RWPE1 (cell line): ENCODE measurements around the gene PRRG4.
A peak's percentile ranks its signal among the peaks of the same experiment; 100 is the strongest.

Experiments
- CTCF ChIA-PET: fragments of 350-600 bp; sonication (Branson Sonifier 250); formaldehyde crosslinking; extraction: SDS; loops from one replicate; lab custom pipeline; 2021; lab: Yijun Ruan, JAX
- POLR2A ChIA-PET: fragments of 400-600 bp; formaldehyde crosslinking; extraction: SDS; loops from one replicate; lab custom pipeline; 2020; ENCODE audit warnings: antibody characterized with exemption; ENCODE audit not compliant: low non-redundant PET; lab: Yijun Ruan, JAX
- DNase-seq: peaks from one replicate; pipeline ENCODE4 v3.0.0; 2012; ENCODE audit warnings: low spot score
- H3K27ac ChIP-seq: fragments of 450-650 bp; 2 replicates; pipeline ENCODE4 v1.5.1; 2017
- TF ChIP-seq, protein P1 (sequence below): fragments of 450-650 bp; conservative IDR thresholded peaks from 2 replicates; pipeline ENCODE4 v1.5.1; 2017; ENCODE audit warnings: low read depth, mild to moderate bottlenecking

The PRRG4 gene

DNA sequence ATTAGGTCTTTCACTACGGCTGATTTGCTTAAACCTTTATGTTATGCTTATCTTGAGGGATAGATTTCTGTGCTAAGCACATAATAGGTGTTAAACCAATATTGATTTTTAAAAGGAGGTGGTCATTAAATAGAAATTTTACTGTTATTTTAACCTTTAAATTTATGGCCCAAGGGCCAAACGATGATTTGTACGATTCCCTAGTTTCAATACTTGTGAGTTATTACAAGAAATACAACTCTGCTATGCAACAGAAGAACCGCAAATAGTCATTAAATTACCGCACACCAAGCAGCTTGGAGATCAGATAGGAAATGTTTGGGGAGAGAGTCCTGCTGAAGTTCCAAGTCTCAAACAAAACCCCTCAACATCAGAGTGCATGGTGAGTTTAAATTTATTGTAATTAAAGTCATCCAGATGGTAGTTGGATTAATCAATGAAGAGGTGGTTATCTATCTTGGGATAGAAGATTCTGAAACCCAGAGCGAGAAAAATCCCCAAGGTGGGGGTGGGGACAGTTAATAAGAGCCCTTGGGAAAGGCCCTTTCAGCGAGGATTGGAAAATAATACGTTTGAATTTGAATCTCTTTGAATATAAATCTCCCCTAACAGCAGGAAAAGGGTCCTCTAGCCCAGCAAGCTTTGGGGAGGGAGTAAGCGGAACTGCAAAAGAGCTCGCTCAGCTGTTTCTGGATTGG, 62.1 kb downstream of the PRRG4 start:
- TF ChIP-seq, protein P1, sequence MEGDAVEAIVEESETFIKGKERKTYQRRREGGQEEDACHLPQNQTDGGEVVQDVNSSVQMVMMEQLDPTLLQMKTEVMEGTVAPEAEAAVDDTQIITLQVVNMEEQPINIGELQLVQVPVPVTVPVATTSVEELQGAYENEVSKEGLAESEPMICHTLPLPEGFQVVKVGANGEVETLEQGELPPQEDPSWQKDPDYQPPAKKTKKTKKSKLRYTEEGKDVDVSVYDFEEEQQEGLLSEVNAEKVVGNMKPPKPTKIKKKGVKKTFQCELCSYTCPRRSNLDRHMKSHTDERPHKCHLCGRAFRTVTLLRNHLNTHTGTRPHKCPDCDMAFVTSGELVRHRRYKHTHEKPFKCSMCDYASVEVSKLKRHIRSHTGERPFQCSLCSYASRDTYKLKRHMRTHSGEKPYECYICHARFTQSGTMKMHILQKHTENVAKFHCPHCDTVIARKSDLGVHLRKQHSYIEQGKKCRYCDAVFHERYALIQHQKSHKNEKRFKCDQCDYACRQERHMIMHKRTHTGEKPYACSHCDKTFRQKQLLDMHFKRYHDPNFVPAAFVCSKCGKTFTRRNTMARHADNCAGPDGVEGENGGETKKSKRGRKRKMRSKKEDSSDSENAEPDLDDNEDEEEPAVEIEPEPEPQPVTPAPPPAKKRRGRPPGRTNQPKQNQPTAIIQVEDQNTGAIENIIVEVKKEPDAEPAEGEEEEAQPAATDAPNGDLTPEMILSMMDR = no peak
- H3K27ac ChIP-seq = peak overlapping the region; percentile 93
- ChIA-PET CTCF (interaction anchor here (0.6 to 1.1 kb wide), 3 partner anchors 11 to 174 kb away, joined by 3 to 4 read pairs (median 3); no protein-coding TSS in a partner anchor), POLR2A (interaction anchor here (0.5 to 1.2 kb wide), 3 partner anchors 10 to 61 kb away, joined by 3 to 5 read pairs (median 4); no protein-coding TSS in a partner anchor)
- no peak for DNase-seq

DNA sequence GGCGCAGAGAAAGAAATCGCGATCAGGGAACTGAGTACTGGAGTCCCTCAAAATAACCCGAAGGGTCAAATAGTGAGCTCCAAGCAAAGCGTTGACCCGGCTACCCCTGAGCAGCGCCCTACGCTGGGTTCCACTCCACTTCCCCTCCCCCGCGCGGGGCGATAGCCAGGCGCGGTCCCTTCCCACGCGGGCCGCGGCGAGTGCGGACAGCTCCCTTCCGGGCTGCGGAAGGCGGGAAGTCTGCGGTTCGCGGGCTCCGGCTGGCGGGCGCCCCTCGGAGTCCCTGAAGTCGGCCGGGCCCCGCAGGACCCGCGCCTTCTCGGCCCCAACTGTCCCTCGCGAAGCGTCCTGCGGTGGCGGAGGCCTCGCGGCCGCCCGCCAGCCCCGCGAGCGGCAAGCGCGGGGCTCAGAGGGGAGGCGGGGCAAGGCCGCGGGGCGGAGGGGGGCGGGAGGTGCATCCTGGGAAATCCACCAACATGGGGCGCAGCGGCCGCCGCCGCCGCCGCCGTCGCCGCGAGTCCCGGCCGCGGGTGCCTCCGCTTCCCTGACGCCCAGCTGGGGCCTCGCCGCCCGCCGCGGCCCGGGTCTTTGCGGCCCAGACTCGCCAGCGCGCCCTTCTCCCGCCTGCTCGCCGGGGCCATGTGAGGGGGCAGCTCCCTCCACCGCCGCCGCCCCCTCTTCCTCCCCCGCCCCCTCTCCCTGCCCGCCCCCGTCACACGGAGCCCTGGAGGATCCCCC, 62.8 kb downstream of the PRRG4 start, which contains the start of gene QSER1:
Gene QSER1, plus strand, starts transcription at position 457 of the 738 bp plus-strand sequence. CDS start 315 bp downstream, outside the sequence.
- ChIA-PET CTCF (interaction anchor here (0.5 to 1.1 kb wide), 5 partner anchors 12 to 809 kb away, joined by 3 to 4 read pairs (median 3); no protein-coding TSS in a partner anchor), POLR2A (interaction anchor here (0.6 to 1.2 kb wide), 2 partner anchors 9 to 62 kb away, joined by 3 to 4 read pairs; no protein-coding TSS in a partner anchor)
- DNase-seq = peak; percentile 85
- TF ChIP-seq, protein P1 = no peak
- H3K27ac ChIP-seq = peak within 1 kb of the TSS; percentile 93

DNA sequence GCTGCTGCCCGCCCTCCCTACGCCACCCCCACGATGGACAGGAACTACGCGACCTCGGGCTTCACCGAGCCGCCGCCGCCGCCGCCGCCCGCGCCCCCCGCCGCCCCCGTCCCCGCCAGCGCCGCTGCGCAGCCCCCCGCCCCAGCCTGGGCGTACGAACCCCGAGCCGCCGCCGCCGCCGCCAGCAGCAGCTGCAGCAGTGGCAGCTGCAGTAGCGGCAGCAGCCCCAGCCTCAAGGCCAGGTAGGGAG, 63.3 kb downstream of the PRRG4 start:
- TF ChIP-seq, protein P1 = no peak
- CTCF ChIA-PET = no interaction called here
- DNase-seq = no peak
- POLR2A ChIA-PET = interaction anchor here (0.6 kb wide), 1 partner anchor 24 kb away, joined by 3 read pairs; no protein-coding TSS in a partner anchor
- H3K27ac ChIP-seq = peak overlapping the region; percentile 93

DNA sequence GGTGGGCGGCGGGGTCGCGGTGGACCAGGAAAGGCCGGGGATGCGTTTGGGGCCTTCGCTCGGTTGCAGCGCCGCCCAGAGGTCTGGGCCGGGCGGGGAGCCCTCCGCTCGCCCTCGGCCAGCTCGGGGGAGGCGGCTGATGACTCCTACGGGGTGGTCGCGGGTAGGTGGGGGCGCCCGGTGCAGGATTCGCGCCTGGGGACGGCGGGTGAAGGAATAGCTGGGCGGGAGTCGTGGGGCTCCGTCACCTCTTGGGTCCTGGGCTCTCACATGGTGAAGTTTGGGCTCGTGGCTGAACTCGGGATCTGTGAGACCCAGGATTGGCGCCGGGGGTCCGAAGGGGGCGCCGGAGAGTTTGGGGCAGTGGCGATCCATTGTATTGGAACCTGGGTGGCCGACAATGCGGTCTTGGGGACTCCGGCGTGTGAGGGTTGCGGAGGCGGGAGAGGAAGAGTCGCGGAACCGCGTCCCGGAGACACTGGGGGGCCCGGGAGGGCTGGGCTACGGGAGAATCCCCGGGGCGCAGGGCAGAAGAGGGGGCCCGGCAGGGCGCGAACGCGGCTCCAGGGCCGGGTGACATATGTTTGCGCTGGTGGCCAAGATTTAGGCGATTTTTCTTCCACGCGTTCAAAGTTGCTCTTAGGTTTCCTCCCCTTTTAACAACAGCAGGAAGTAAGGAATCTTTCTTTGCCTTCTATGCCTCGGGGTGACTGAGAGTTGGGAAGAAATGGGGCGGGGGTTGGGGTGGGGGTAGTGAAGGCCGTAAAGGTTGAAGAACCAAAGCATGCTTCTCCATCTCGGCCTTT, 63.8 kb downstream of the PRRG4 start:
- peak; percentile 48 for DNase-seq
- CTCF ChIA-PET = interaction anchor here (0.9 kb wide), 1 partner anchor 84 kb away, joined by 4 read pairs; no protein-coding TSS in a partner anchor
- H3K27ac ChIP-seq = peak overlapping the region; percentile 93
- TF ChIP-seq, protein P1 = peak; percentile 63
- POLR2A ChIA-PET = interaction anchor here (0.6 kb wide), 1 partner anchor 24 kb away, joined by 3 read pairs; no protein-coding TSS in a partner anchor

DNA sequence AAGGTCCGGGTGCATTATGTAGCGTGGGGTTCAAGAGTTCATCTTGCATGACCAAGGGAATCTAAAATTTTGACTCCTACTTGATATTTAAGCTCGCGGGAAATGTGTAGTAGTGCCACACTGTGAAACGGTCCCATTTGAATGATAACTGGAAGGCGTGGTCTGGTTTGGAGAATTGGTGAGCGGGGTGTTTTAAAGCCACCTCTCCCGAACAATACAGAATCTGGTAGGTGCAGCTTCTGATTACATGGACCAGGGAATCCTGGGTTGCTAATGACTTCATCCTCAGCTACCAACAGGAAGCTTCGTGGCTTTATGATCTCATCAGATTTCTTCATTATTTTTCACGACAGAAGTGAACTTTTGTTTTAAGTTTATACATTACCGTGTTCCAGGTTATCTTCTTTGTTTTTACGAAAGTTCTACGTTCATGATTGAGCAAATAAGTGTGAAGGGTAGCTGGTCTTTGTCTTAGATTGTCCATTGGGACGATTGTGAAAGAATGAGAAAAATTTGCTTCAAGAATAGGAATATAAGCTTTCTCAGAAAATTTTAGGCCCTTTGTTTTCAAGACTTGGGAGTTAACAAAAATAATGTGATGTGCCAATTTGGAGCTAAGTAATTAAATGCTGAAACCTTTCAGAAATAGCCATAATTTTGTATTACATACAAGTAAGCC, 64.6 kb downstream of the PRRG4 start:
- ChIA-PET CTCF (interaction anchor here (0.6 to 0.9 kb wide), 2 partner anchors 84 to 87 kb away, joined by 4 read pairs; no protein-coding TSS in a partner anchor), POLR2A (no interaction called here)
- peak; percentile 80 for DNase-seq
- peak overlapping the region; percentile 93 for H3K27ac ChIP-seq
- TF ChIP-seq, protein P1 = no peak
